CD14-positive monocyte (primary cell): ENCODE measurements around the gene CPED1. TPM values are rescaled to one million over a fixed set of nuclear protein-coding genes. Genes with fewer than 3 reads are reported as not detected.

Experiments used
- DNase-seq, 3 donors: peaks; one replicate each; pipeline ENCODE4 v3.0.0-alpha.2; 2011 to 2022
- H2AFZ ChIP-seq: 2 replicates; pipeline ENCODE4 v1.6.0; 2012; ENCODE audit warnings: mild to moderate bottlenecking, low read depth, low read length, inconsistent platforms; ENCODE audit not compliant: insufficient read depth, poor library complexity, severe bottlenecking
- H3K27ac ChIP-seq, 2 donors: 1 replicate in 1 of 2; 2 replicates in 1 of 2; pipeline ENCODE4 v1.5.1; 2012 to 2013; ENCODE audit warnings: low read length in 2 of 2, control low read depth in 1 of 2, inconsistent platforms in 1 of 2, low read depth in 1 of 2, mild to moderate bottlenecking in 1 of 2
- H3K27me3 ChIP-seq, 2 donors: one replicate each; pipeline versions ENCODE4 v1.6.0 to v1.6.1; 2011 to 2013; ENCODE audit warnings: low read length in 2 of 2; ENCODE audit not compliant: control insufficient read depth in 2 of 2, insufficient read depth in 2 of 2
- H3K36me3 ChIP-seq, 2 donors: replicated peaks in 1 of 2; 1 replicate in 1 of 2; 2 replicates in 1 of 2; pipeline versions ENCODE4 v1.5.1 to v1.6.1; 2012 to 2013; ENCODE audit warnings: low read length in 2 of 2, control low read depth in 1 of 2, inconsistent platforms in 1 of 2, mild to moderate bottlenecking in 1 of 2; ENCODE audit not compliant: insufficient read depth in 2 of 2, control insufficient read depth in 1 of 2
- H3K4me1 ChIP-seq, 2 donors: 1 replicate in 1 of 2; 2 replicates in 1 of 2; pipeline versions ENCODE4 v1.5.1 to v1.6.1; 2012 to 2013; ENCODE audit warnings: low read length in 2 of 2, control low read depth in 1 of 2, inconsistent platforms in 1 of 2, mild to moderate bottlenecking in 1 of 2, moderate library complexity in 1 of 2; ENCODE audit not compliant: insufficient read depth in 2 of 2, control insufficient read depth in 1 of 2
- H3K4me2 ChIP-seq: replicated peaks from 2 replicates; pipeline ENCODE3; 2012; ENCODE audit warnings: low read length, moderate library complexity, mild to moderate bottlenecking; ENCODE audit not compliant: poor library complexity, severe bottlenecking; ENCODE audit errors: extremely low read depth
- H3K4me3 ChIP-seq, 3 experiments: fragments of 200-600 bp in 1 of 3; sonication (generic) in 1 of 3; replicated peaks in 1 of 3; 1 replicate in 2 of 3; 2 replicates in 1 of 3; pipeline ENCODE4 v1.5.1; 2011 to 2013; ENCODE audit warnings: low read length in 3 of 3, mild to moderate bottlenecking in 3 of 3, control low read depth in 2 of 3, low read depth in 2 of 3, inconsistent platforms in 1 of 3, moderate library complexity in 1 of 3
- H3K79me2 ChIP-seq: 2 replicates; pipeline ENCODE4 v1.6.0; 2012; ENCODE audit warnings: mild to moderate bottlenecking, control low read depth, inconsistent platforms, low read length, moderate library complexity; ENCODE audit not compliant: insufficient read depth
- H3K9ac ChIP-seq: 2 replicates; pipeline ENCODE4 v1.6.0; 2017; ENCODE audit warnings: low read length, mild to moderate bottlenecking; ENCODE audit not compliant: insufficient read depth, poor library complexity, severe bottlenecking
- H3K9me3 ChIP-seq, 2 donors: replicated peaks in 1 of 2; 1 replicate in 1 of 2; 2 replicates in 1 of 2; pipeline versions ENCODE4 v1.5.1 to v1.6.1; 2012 to 2013; ENCODE audit warnings: low read length in 2 of 2, control low read depth in 1 of 2; ENCODE audit not compliant: control insufficient read depth in 1 of 2, insufficient read depth in 1 of 2
- H4K20me1 ChIP-seq: 2 replicates; pipeline ENCODE4 v1.6.0; 2012; ENCODE audit warnings: mild to moderate bottlenecking, low read length, control low read depth, moderate library complexity; ENCODE audit not compliant: insufficient read depth
- H3K27ac Mint-ChIP-seq, 7 donors: one replicate each; pipeline ENCODE4 v1.8.0; 2020; ENCODE audit warnings: mild to moderate bottlenecking in 7 of 7, mixed read lengths in 7 of 7, moderate library complexity in 6 of 7, inconsistent platforms in 2 of 7
- H3K27me3 Mint-ChIP-seq, 3 donors: one replicate each; pipeline ENCODE4 v1.8.0; 2021 to 2022; ENCODE audit warnings: low read depth in 3 of 3, mild to moderate bottlenecking in 3 of 3, mixed read lengths in 3 of 3, moderate library complexity in 3 of 3, inconsistent platforms in 1 of 3
- H3K36me3 Mint-ChIP-seq, 2 donors: one replicate each; pipeline ENCODE4 v1.8.0; 2020; ENCODE audit warnings: mixed read lengths in 2 of 2, inconsistent platforms in 1 of 2, mild to moderate bottlenecking in 1 of 2
- H3K4me1 Mint-ChIP-seq: one replicate; pipeline ENCODE4 v1.8.0; 2020; ENCODE audit warnings: mild to moderate bottlenecking, mixed read lengths
- H3K4me3 Mint-ChIP-seq, 2 donors: one replicate each; pipeline ENCODE4 v1.8.0; 2020; ENCODE audit warnings: mild to moderate bottlenecking in 2 of 2, mixed read lengths in 2 of 2, moderate library complexity in 1 of 2
- H3K9me3 Mint-ChIP-seq, 7 donors: one replicate each; pipeline ENCODE4 v1.8.0; 2020 to 2022; ENCODE audit warnings: mixed read lengths in 7 of 7, mild to moderate bottlenecking in 6 of 7, moderate library complexity in 6 of 7, inconsistent platforms in 2 of 7
- WGBS: methylation state at CpG from one replicate; pipeline ENCODE4 v1.1.5; 2013; ENCODE audit warnings: missing lambda C conversion rate; ENCODE audit not compliant: insufficient coverage; 5-methylcytosine and 5-hydroxymethylcytosine counted together
- intact Hi-C, 2 donors: fragments of 100-400 bp; cut with micrococcal nuclease; formaldehyde crosslinking; loops; one replicate each; pipeline versions ENCODE4 v1.15.0 to v1.15.1; 2023
- polyA plus RNA-seq, 3 donors: library from polyadenylated mRNA; depleted of rRNA in 1 of 3; unstranded in 2 of 3; stranded (reverse) in 1 of 3; fragments of 300-500 nt in 2 of 3; fragments of >200 nt in 1 of 3; fragmentation: Illumina TruSeq in 2 of 3; gene quantifications; 1 replicate in 2 of 3; 2 replicates in 1 of 3; pipeline ENCODE4 v1.2.3, GENCODE V29; 2012 to 2021
- TF ChIP-seq, protein P1 (sequence below): fragments of 200-600 bp; IDR thresholded peaks from one replicate; pipeline ENCODE4 v1.8.0; 2022; ENCODE audit warnings: antibody characterized with exemption, mild to moderate bottlenecking

CPED1 gene
- polyA plus RNA-seq, 3 donors = 9.8 to 30.0 (median 20.4) TPM

DNA sequence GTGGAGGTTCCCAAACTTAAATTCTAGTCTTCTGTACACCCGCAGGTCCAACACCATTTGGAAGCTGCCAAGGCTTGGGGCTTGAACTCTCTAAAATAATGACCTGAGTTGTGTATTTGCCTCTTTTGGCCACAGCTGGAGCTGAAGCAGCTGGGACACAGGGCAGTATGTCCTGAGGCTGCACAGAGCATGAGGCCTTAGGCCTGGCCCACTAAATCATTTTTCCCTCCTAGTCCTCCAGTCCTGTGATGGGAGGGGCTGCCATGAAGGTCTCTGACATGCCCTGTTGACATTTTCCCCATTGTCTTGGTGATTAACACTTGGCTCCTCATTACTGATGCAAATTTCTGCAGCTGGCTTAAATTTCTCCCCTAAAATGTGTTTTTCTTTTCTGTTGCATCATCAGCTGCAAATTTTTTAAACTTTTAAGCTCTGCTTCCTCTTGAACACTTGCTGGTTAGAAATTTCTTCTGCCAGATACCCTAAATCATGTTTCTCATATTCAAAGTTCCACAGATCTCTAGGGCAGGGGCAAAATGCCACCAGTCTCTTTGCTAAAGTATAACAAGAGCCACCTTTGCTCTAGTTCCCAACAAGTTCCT is 296.7 kb downstream of the CPED1 start:
- Histone ChIP-seq H4K20me1 (no peaks in the 10 kb centered on the region), H3K36me3 (no peaks in the 10 kb centered on the region), H3K79me2 (no peaks in the 10 kb centered on the region), H3K4me2 (no peak overlapping the region), H3K4me3 (no peak overlapping the region), H3K27me3 (no peaks in the 10 kb centered on the region), H2AFZ (no peak overlapping the region), H3K9ac (no peak overlapping the region), H3K4me1 (no peaks in the 10 kb centered on the region), H3K27ac (no peak overlapping the region), H3K9me3 (peaks cover 11 to 12% of the 10 kb centered on the region in 2 donors)
- DNase-seq = no peak
- intact Hi-C loops = no loop called here
- Mint-ChIP-seq H3K4me3 (no peak overlapping the region), H3K9me3 (peaks cover 10 to 32% (median 22%) of the 10 kb centered on the region in 7 donors), H3K4me1 (no peaks in the 10 kb centered on the region), H3K27me3 (no peaks in the 10 kb centered on the region), H3K27ac (no peak overlapping the region), H3K36me3 (no peaks in the 10 kb centered on the region)
- WGBS = 100% methylated on average over 1 of the region's 1 CpG
- TF ChIP-seq, protein P1, sequence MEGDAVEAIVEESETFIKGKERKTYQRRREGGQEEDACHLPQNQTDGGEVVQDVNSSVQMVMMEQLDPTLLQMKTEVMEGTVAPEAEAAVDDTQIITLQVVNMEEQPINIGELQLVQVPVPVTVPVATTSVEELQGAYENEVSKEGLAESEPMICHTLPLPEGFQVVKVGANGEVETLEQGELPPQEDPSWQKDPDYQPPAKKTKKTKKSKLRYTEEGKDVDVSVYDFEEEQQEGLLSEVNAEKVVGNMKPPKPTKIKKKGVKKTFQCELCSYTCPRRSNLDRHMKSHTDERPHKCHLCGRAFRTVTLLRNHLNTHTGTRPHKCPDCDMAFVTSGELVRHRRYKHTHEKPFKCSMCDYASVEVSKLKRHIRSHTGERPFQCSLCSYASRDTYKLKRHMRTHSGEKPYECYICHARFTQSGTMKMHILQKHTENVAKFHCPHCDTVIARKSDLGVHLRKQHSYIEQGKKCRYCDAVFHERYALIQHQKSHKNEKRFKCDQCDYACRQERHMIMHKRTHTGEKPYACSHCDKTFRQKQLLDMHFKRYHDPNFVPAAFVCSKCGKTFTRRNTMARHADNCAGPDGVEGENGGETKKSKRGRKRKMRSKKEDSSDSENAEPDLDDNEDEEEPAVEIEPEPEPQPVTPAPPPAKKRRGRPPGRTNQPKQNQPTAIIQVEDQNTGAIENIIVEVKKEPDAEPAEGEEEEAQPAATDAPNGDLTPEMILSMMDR = no peak

DNA sequence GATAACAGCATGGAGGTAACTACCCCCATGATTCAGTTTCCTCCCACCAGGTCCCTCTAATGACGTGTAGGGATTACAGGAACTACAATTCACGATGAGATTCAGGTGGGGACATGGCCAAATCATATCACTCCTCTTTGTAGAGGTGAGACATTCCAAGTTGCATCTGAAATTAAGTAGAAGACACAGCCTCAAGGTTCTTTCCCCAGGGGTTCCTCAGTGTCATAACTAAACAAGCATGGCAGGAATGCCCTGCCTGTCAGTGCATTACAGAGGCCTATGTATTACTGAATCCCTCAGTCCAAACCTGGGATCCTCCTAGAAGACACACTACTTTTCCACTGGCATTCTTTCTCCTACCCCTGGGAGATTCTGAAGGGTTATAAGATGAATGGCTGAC is 297.7 kb downstream of the CPED1 start:
- Histone ChIP-seq H3K4me1 (no peaks in the 10 kb centered on the region), H3K9me3 (peaks cover 11 to 12% of the 10 kb centered on the region in 2 donors), H3K4me2 (no peak overlapping the region), H4K20me1 (no peaks in the 10 kb centered on the region), H3K4me3 (no peak overlapping the region), H3K79me2 (no peaks in the 10 kb centered on the region), H3K27ac (no peak overlapping the region), H3K27me3 (no peaks in the 10 kb centered on the region), H2AFZ (no peak overlapping the region), H3K36me3 (no peaks in the 10 kb centered on the region), H3K9ac (no peak overlapping the region)
- no CpG with 5 or more reads among the region's 2 CpGs for WGBS
- no peak overlapping the region for H3K4me3 Mint-ChIP-seq
- no peak overlapping the region for H3K27ac Mint-ChIP-seq
- DNase-seq = no peak
- H3K27me3 Mint-ChIP-seq = no peaks in the 10 kb centered on the region
- no peaks in the 10 kb centered on the region for H3K36me3 Mint-ChIP-seq
- TF ChIP-seq, protein P1 = no peak
- intact Hi-C loops = no loop called here
- H3K4me1 Mint-ChIP-seq = no peaks in the 10 kb centered on the region
- peaks cover 10 to 33% (median 23%) of the 10 kb centered on the region in 7 donors for H3K9me3 Mint-ChIP-seq
